ENCODE data around the gene ABCA4.
A peak's percentile ranks its signal among the peaks of the same experiment; 100 is the strongest.

ABCA4 gene

GRCh38 chr1:94027721-94028515 lies 93.0 kb downstream of the ABCA4 start:
- no peak for DNase-seq
- no peak for ATAC-seq

- DNase-seq (no peak), ATAC-seq (no peak)
These were observed 94.1 kb downstream of the ABCA4 start for GRCh38 chr1:94026619-94027380.

GRCh38 chr1:94025383-94026340 lies 95.3 kb downstream of the ABCA4 start:
- ATAC-seq (no peak), DNase-seq (no peak)

- ATAC-seq, result no peak
- no peak for DNase-seq
These were observed 96.7 kb downstream of the ABCA4 start for GRCh38 chr1:94024104-94024792.

GRCh38 chr1:94022471-94023189 lies 98.3 kb downstream of the ABCA4 start:
- no peak for ATAC-seq
- no peak for DNase-seq

GRCh38 chr1:94020764-94021579 lies 100.0 kb downstream of the ABCA4 start:
- ATAC-seq (no peak), DNase-seq (no peak)

- ATAC-seq (no peak), DNase-seq (no peak)
These were observed 101.6 kb downstream of the ABCA4 start for GRCh38 chr1:94019327-94019726.

GRCh38 chr1:94017155-94017829 lies 103.7 kb downstream of the ABCA4 start:
- ATAC-seq, result peak; percentile 58
- DNase-seq, result no peak

- no peak for DNase-seq
- ATAC-seq, result no peak
These were observed 105.5 kb downstream of the ABCA4 start for GRCh38 chr1:94015489-94015817.

- no peak for ATAC-seq
- no peak for DNase-seq
These were observed 106.1 kb downstream of the ABCA4 start for GRCh38 chr1:94014635-94015488.

- ATAC-seq, result no peak
- DNase-seq, result no peak
These were observed 106.9 kb downstream of the ABCA4 start for GRCh38 chr1:94014087-94014486.

GRCh38 chr1:94013367-94013878 lies 107.5 kb downstream of the ABCA4 start:
- DNase-seq, result no peak
- no peak for ATAC-seq

- ATAC-seq (no peak), DNase-seq (no peak)
These were observed 108.1 kb downstream of the ABCA4 start for GRCh38 chr1:94012708-94013366.

- no peak for ATAC-seq
- DNase-seq, result no peak
These were observed 109.0 kb downstream of the ABCA4 start for GRCh38 chr1:94011709-94012595.

GRCh38 chr1:94011129-94011528 lies 109.8 kb downstream of the ABCA4 start:
- DNase-seq (no peak), ATAC-seq (no peak)

- no peak for ATAC-seq
- no peak for DNase-seq
These were observed 111.6 kb downstream of the ABCA4 start for GRCh38 chr1:94009304-94009703.

- DNase-seq, result no peak
These were observed 114.3 kb downstream of the ABCA4 start for GRCh38 chr1:94006604-94007003.

More at GRCh38 chr1:94006604-94007003, 114.3 kb downstream of the ABCA4 start:
- no peak for ATAC-seq

All from stimulated activated naive CD8-positive, alpha-beta T cell treated with anti-CD3 and anti-CD28 coated beads, Interleukin-15, Interleukin-2, amounts not matched to agents 100 U/mL and 50 U/mL, for 24 hours (primary cell).